ENCODE data around the gene RNU1-4. TPM values are rescaled to one million over a fixed set of nuclear protein-coding genes. Genes with fewer than 3 reads are reported as not detected.

RNU1-4 gene
- polyA plus RNA-seq, 3 donors: not detected

Other genes starting within 250 kb of the RNU1-4 start
- not detected for gene RNU1-1, start 226.2 kb upstream of the RNU1-4 start, polyA plus RNA-seq (ENCODE audit: insufficient read length in 3 of 3)
- gene NBPF1, start 127.0 kb upstream of the RNU1-4 start, polyA plus RNA-seq (ENCODE audit: insufficient read length in 3 of 3): 10 to 100 TPM; 67.3 to 95.4 (median 76.8) TPM
- not detected for gene RNU1-3, start 73.6 kb upstream of the RNU1-4 start, polyA plus RNA-seq (ENCODE audit: insufficient read length in 3 of 3)
- gene RNU1-2, start 155.5 kb downstream of the RNU1-4 start, polyA plus RNA-seq (ENCODE audit: insufficient read length in 3 of 3): not detected
- 10 to 100 TPM; 45.4 to 58.6 (median 52.6) TPM for gene CROCC, start 181.4 kb downstream of the RNU1-4 start, polyA plus RNA-seq (ENCODE audit: insufficient read length in 3 of 3)
- gene MFAP2, start 240.1 kb downstream of the RNU1-4 start, polyA plus RNA-seq (ENCODE audit: insufficient read length in 3 of 3): 100 to 1,000 TPM; 161 to 233 (median 230) TPM